GM18867 (cell line): ENCODE data around the gene RFX8.

ENCODE experiments used
- ATAC-seq: cut with Tn5 transposase; IDR thresholded peaks from one replicate; pipeline ENCODE4 v1.9.1; 2021; ENCODE audit warnings: mild to moderate bottlenecking, moderate library complexity; ENCODE audit not compliant: unreplicated experiment

RFX8 gene

GRCh38 chr2:101386599-101387150 is 88.2 kb downstream of the RFX8 start:
- ATAC-seq: no peak

GRCh38 chr2:101383016-101383541 is 91.8 kb downstream of the RFX8 start:
- ATAC-seq: no peak

- ATAC-seq: no peak
These were observed 92.5 kb downstream of the RFX8 start for GRCh38 chr2:101382442-101382841.

- ATAC-seq: no peak
These were observed 94.5 kb downstream of the RFX8 start for GRCh38 chr2:101380376-101380775.

GRCh38 chr2:101379091-101379490 is 95.8 kb downstream of the RFX8 start:
- no peak for ATAC-seq

GRCh38 chr2:101375653-101376052 is 99.3 kb downstream of the RFX8 start:
- no peak for ATAC-seq

- ATAC-seq: no peak
These were observed 99.9 kb downstream of the RFX8 start for GRCh38 chr2:101374821-101375561.

- no peak for ATAC-seq
These were observed 102.1 kb downstream of the RFX8 start for GRCh38 chr2:101372792-101373191.

- no peak for ATAC-seq
These were observed 103.3 kb downstream of the RFX8 start for GRCh38 chr2:101371636-101372035.

- ATAC-seq: no peak
These were observed 105.8 kb downstream of the RFX8 start for GRCh38 chr2:101369100-101369499.

- no peak for ATAC-seq
These were observed 106.5 kb downstream of the RFX8 start for GRCh38 chr2:101368376-101368775.

- ATAC-seq: no peak
These were observed 107.4 kb downstream of the RFX8 start for GRCh38 chr2:101367508-101367907.

- ATAC-seq: no peak
These were observed 110.0 kb downstream of the RFX8 start for GRCh38 chr2:101364878-101365277.

GRCh38 chr2:101362777-101363176 is 112.1 kb downstream of the RFX8 start:
- no peak for ATAC-seq

GRCh38 chr2:101362316-101362715 is 112.6 kb downstream of the RFX8 start:
- no peak for ATAC-seq

GRCh38 chr2:101361522-101361921 is 113.4 kb downstream of the RFX8 start:
- peak; percentile 52 for ATAC-seq

- no peak for ATAC-seq
These were observed 113.8 kb downstream of the RFX8 start for GRCh38 chr2:101361121-101361520.

GRCh38 chr2:101360232-101360631 is 114.7 kb downstream of the RFX8 start:
- no peak for ATAC-seq

- ATAC-seq: no peak
These were observed 115.4 kb downstream of the RFX8 start for GRCh38 chr2:101359410-101359954.

GRCh38 chr2:101357376-101357775 is 117.5 kb downstream of the RFX8 start:
- ATAC-seq: no peak

- no peak for ATAC-seq
These were observed 118.4 kb downstream of the RFX8 start for GRCh38 chr2:101356521-101356920.

GRCh38 chr2:101356055-101356454 is 118.9 kb downstream of the RFX8 start:
- no peak for ATAC-seq
